Left colon (tissue), 2 donors: ENCODE measurements around the gene ELFN1. TPM values are rescaled to one million over a fixed set of nuclear protein-coding genes. Genes with fewer than 3 reads are reported as not detected.

Source experiments
- ATAC-seq: fragments of 200-7000 bp; cut with Tn5 transposase; one replicate; pipeline ENCODE4 v1.9.1; 2020; ENCODE audit warnings: mild to moderate bottlenecking, moderate library complexity
- DNase-seq, 2 donors: peaks; one replicate each; pipeline ENCODE4 v3.0.0-alpha.2; 2020
- intact Hi-C, 2 donors: fragments of 100-400 bp; cut with DNase I in 1 of 2; cut with micrococcal nuclease in 1 of 2; formaldehyde crosslinking; loops; one replicate each; pipeline versions ENCODE4 v1.11.2 to v1.14.0; 2022; cut with DNase I, micrococcal nuclease
- total RNA-seq, 2 donors: library from RNA; stranded (reverse); fragmentation: NEBNext Ultra II Directional; extraction: Animal tissue kit (Norgen Biotek cat#: 25700); gene quantifications; one replicate each; pipeline ENCODE4 v1.2.1, GENCODE V29; 2021
- donor health status: DM: no; HTN: no; CAD: no.
- donor health status: DM: yes; HTN: yes; CAD: no.

ELFN1 gene
- total RNA-seq, 2 donors from 2014 or later, result 0.25 to 0.46 TPM

- intact Hi-C loops, result no loop called here
- ATAC-seq (no peak), DNase-seq (no peak)
These were observed 59.1 kb downstream of the ELFN1 start for GRCh38 chr7:1729183-1729582.

GRCh38 chr7:1729773-1730172 is 59.7 kb downstream of the ELFN1 start:
- intact Hi-C loops, result no loop called here
- no peak for ATAC-seq
- DNase-seq, result no peak

- intact Hi-C loops, result no loop called here
- no peak for ATAC-seq
- no peak for DNase-seq
These were observed 62.0 kb downstream of the ELFN1 start for GRCh38 chr7:1732072-1732471.

- intact Hi-C loops, result no loop called here
- DNase-seq (no peak), ATAC-seq (no peak)
These were observed 62.6 kb downstream of the ELFN1 start for GRCh38 chr7:1732645-1733044.

GRCh38 chr7:1733206-1733907 is 63.3 kb downstream of the ELFN1 start:
- ATAC-seq (peak; percentile 15), DNase-seq (no peak)
- intact Hi-C loops, result no loop called here

GRCh38 chr7:1733908-1734730 is 64.0 kb downstream of the ELFN1 start:
- intact Hi-C loops, result no loop called here
- no peak for DNase-seq
- no peak for ATAC-seq

GRCh38 chr7:1735262-1735661 is 65.2 kb downstream of the ELFN1 start:
- DNase-seq (no peak), ATAC-seq (no peak)
- intact Hi-C loops, result no loop called here

- ATAC-seq (no peak), DNase-seq (no peak)
- intact Hi-C loops, result no loop called here
These were observed 65.9 kb downstream of the ELFN1 start for GRCh38 chr7:1735806-1736483.

- intact Hi-C loops, result no loop called here
- DNase-seq (no peak), ATAC-seq (no peak)
These were observed 66.4 kb downstream of the ELFN1 start for GRCh38 chr7:1736484-1736817.

GRCh38 chr7:1736830-1737229 is 66.8 kb downstream of the ELFN1 start:
- intact Hi-C loops, result no loop called here
- DNase-seq (no peak), ATAC-seq (no peak)

- ATAC-seq, result no peak
These were observed 67.4 kb downstream of the ELFN1 start for GRCh38 chr7:1737523-1737922.

GRCh38 chr7:1737956-1738355 is 67.9 kb downstream of the ELFN1 start:
- DNase-seq, result no peak
- no peak for ATAC-seq
- intact Hi-C loops, result no loop called here

More at GRCh38 chr7:1737523-1737922, 67.4 kb downstream of the ELFN1 start:
- no peak for DNase-seq
- intact Hi-C loops, result no loop called here

- no peak for ATAC-seq
- intact Hi-C loops, result no loop called here
- DNase-seq, result no peak
These were observed 68.4 kb downstream of the ELFN1 start for GRCh38 chr7:1738511-1738910.

- DNase-seq, result no peak
- intact Hi-C loops, result no loop called here
- ATAC-seq, result no peak
These were observed 68.9 kb downstream of the ELFN1 start for GRCh38 chr7:1738956-1739355.

GRCh38 chr7:1739593-1739992 is 69.5 kb downstream of the ELFN1 start:
- intact Hi-C loops, result no loop called here

GRCh38 chr7:1740214-1740613 is 70.1 kb downstream of the ELFN1 start:
- ATAC-seq, result no peak
- intact Hi-C loops, result no loop called here
- no peak for DNase-seq

More at GRCh38 chr7:1739593-1739992, 69.5 kb downstream of the ELFN1 start:
- DNase-seq (no peak), ATAC-seq (no peak)

- ATAC-seq (no peak), DNase-seq (no peak)
- intact Hi-C loops, result no loop called here
These were observed 71.2 kb downstream of the ELFN1 start for GRCh38 chr7:1741246-1741645.

- DNase-seq, result peak in 1 of 2 donors; percentile 41
- intact Hi-C loops, result no loop called here
- ATAC-seq, result peak; percentile 85
These were observed 71.9 kb downstream of the ELFN1 start for GRCh38 chr7:1741751-1742554.
